Neural crest cell (in vitro differentiated cells): ENCODE data around the gene PRKCB. TPM values are rescaled to one million over a fixed set of nuclear protein-coding genes. Genes with fewer than 3 reads are reported as not detected.

ENCODE experiments used
- DNase-seq: peaks from one replicate; pipeline ENCODE4 v3.0.0; 2021; ENCODE audit warnings: low read depth, mixed read lengths, low spot score
- H3K27ac Mint-ChIP-seq: one replicate; pipeline ENCODE4 v1.8.0; 2021; ENCODE audit warnings: mild to moderate bottlenecking, mixed read lengths; ENCODE audit not compliant: unreplicated experiment
- H3K27me3 Mint-ChIP-seq: 2 replicates; pipeline ENCODE4 v1.8.0; 2021; ENCODE audit warnings: low read depth, mild to moderate bottlenecking, mixed read lengths
- H3K36me3 Mint-ChIP-seq: 2 replicates; pipeline ENCODE4 v1.8.0; 2021; ENCODE audit warnings: low read depth, mild to moderate bottlenecking, mixed read lengths
- H3K4me1 Mint-ChIP-seq: 2 replicates; pipeline ENCODE4 v1.8.0; 2021; ENCODE audit warnings: mixed read lengths
- H3K4me3 Mint-ChIP-seq: one replicate; pipeline ENCODE4 v1.8.0; 2021; ENCODE audit warnings: mild to moderate bottlenecking, mixed read lengths
- H3K9me3 Mint-ChIP-seq: 2 replicates; pipeline ENCODE4 v1.8.0; 2021; ENCODE audit warnings: mixed read lengths
- total RNA-seq: library from RNA; stranded (reverse); gene quantifications from 2 replicates; pipeline ENCODE4 v1.2.1, GENCODE V29; 2021
- TF ChIP-seq, protein P1 (sequence below): fragments of 200-600 bp; sonication (generic); conservative IDR thresholded peaks from 2 replicates; pipeline ENCODE4 v1.5.0; 2021; ENCODE audit warnings: antibody characterized with exemption, mild to moderate bottlenecking

Gene PRKCB
- total RNA-seq, 1 donor from 2014 or later = 0.77 TPM

DNA sequence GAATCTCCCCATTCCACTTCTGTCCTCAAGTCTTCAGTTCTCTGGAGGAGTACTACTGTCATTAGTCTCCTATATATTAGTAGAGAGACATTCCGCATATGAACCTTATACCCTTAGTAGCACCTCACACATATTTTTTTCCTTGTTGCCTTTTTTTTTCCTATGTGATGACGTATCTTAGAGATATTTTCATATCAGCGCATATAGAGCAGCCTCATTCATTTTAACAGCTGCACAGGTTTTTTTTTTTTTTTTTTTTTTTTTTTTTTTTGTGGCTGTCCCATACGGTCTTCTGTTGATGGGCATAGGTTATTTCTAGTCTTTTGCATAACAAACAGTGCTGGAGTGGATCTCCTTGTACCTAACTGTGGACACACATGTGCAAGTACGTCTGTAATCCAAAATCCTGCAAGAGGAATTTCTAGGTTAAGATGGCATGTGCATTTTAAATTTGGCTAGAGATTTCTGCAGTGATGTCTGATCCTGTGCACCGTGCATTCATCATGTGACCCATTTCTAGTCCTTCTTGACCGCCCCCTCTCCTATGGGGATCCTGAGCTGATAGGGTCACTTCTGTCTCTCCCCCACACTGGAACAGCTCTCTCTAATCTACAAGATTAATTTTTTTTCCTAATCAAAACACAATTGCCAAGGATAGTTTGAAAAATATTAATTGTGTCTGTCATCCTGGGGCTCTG, 64.8 kb downstream of the PRKCB start:
- peaks cover 7% of the 10 kb centered on the region for H3K27me3 Mint-ChIP-seq
- H3K4me3 Mint-ChIP-seq = no peak overlapping the region
- TF ChIP-seq, protein P1, sequence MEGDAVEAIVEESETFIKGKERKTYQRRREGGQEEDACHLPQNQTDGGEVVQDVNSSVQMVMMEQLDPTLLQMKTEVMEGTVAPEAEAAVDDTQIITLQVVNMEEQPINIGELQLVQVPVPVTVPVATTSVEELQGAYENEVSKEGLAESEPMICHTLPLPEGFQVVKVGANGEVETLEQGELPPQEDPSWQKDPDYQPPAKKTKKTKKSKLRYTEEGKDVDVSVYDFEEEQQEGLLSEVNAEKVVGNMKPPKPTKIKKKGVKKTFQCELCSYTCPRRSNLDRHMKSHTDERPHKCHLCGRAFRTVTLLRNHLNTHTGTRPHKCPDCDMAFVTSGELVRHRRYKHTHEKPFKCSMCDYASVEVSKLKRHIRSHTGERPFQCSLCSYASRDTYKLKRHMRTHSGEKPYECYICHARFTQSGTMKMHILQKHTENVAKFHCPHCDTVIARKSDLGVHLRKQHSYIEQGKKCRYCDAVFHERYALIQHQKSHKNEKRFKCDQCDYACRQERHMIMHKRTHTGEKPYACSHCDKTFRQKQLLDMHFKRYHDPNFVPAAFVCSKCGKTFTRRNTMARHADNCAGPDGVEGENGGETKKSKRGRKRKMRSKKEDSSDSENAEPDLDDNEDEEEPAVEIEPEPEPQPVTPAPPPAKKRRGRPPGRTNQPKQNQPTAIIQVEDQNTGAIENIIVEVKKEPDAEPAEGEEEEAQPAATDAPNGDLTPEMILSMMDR = no peak
- peaks cover 5% of the 10 kb centered on the region for H3K4me1 Mint-ChIP-seq
- no peaks in the 10 kb centered on the region for H3K9me3 Mint-ChIP-seq
- no peak for DNase-seq
- no peaks in the 10 kb centered on the region for H3K36me3 Mint-ChIP-seq
- no peak overlapping the region for H3K27ac Mint-ChIP-seq

DNA sequence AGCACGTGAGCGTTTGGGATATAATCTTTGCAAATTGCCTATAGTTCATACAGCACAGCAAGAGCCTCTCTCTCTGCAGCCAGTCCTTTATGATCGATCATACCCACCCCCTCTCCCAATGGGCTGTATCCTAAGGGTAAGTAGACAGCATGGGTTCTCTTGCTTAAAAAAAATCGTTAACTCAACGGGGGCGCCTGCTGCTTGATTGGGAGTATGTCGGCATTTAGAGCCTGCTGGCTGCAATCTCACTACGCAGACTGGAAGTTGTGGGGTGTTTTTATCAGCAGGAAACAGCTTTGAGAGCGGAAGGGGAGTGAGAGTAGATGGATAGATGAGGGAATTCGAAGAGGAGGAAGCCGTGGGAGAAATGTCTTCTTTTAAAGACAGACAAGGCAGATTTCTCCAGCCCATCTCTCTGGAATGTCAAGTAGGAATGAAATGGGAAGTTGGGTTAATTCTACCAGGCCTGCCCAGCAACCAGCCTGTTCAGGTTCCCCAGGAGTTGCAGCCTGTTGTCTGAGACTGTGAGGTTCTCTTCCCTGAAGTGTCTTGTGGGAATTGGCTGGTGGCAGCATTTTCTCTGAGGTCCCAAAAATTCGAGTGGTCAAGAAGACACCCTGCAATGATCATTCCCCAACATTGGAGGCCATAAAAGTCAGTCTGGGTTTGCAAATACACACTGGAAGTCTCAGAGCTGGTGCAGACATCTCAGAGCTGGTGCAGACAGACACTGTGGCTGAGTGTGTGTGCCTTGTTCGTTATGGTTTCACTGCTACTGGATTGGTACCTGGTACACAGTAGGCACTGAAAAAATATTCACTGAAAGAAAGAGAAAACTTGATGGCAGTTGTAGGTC, 65.6 kb downstream of the PRKCB start:
- Mint-ChIP-seq H3K9me3 (no peaks in the 10 kb centered on the region), H3K27me3 (peaks cover 7% of the 10 kb centered on the region), H3K4me3 (no peak overlapping the region), H3K27ac (no peak overlapping the region), H3K4me1 (peaks cover 5% of the 10 kb centered on the region), H3K36me3 (no peaks in the 10 kb centered on the region)
- DNase-seq = no peak
- TF ChIP-seq, protein P1 = no peak

DNA sequence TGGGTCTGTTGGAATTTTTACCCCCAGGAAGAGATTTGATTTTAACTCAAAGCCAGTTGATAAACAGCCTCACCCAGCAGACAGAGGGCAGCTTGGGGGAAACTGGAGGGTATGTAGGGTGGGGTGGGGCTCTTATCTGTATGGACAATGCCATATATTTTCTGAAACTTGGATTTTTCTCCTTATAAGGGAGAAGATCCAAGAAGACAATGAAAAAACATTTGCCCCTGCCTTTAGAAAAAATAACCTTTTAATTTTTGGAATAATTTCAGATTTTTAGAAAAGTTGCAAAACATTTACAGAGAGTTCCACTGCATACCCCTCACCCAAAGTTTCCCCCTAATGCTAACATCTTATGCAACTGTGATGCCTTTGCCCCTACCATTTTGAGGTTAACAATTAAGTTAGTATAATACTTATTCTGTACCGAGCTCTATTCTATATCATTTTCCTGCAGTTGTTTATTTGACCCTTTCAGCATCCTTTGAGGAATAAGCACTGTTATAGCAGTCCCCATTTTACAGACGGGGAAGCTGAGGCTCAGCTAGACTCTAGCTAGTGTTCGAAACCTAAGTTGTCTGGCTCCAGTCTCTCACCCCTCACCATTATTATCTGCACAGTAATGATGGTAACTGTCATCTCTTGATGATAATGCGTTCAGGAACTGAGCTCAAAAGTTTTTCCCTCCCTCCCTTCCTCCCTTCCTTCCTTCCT, 66.4 kb downstream of the PRKCB start:
- Mint-ChIP-seq H3K27ac (no peak overlapping the region), H3K36me3 (no peaks in the 10 kb centered on the region), H3K4me3 (no peak overlapping the region), H3K27me3 (peaks cover 7% of the 10 kb centered on the region), H3K9me3 (no peaks in the 10 kb centered on the region), H3K4me1 (peaks cover 5% of the 10 kb centered on the region)
- no peak for DNase-seq
- TF ChIP-seq, protein P1 = no peak

DNA sequence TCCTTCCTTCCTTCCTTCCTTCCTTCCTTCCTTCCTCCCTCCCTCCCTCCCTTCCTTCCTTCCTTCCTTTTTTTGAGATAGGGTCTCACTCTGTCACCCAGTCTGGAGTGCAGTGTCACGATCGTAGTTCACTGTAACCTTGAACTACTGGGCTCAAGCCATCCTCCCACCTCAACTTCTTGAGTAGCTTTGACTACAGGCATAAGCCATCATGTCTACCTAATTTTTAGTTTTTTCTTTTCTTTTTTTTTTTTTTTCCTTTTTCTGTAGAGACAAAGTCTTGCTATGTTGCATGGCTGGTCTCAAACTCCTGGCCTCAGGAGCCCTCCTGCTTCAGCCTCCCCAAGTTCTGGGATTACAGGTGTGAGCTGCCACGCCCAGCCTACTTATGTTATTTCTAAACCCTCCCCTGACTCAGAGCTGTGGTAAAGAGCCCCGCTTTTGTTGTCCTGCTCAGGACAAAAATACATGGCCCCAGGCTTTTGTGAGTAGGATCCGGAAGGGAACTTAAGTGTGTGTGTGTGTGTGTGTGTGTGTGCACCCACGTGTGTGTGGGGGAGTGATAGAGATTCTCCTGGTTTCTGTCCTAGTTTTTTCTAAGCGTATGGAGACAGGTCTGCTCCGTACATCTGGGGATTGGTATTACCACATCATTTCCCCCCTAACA, 67.1 kb downstream of the PRKCB start:
- no peak overlapping the region for H3K4me3 Mint-ChIP-seq
- H3K9me3 Mint-ChIP-seq = no peaks in the 10 kb centered on the region
- no peak for DNase-seq
- H3K27ac Mint-ChIP-seq = no peak overlapping the region
- H3K36me3 Mint-ChIP-seq = no peaks in the 10 kb centered on the region
- TF ChIP-seq, protein P1 = no peak
- peaks cover 5% of the 10 kb centered on the region for H3K4me1 Mint-ChIP-seq
- peaks cover 7% of the 10 kb centered on the region for H3K27me3 Mint-ChIP-seq

GRCh38 chr16:23905027-23905426, 69.2 kb downstream of the PRKCB start:
- Mint-ChIP-seq H3K4me3 (no peak overlapping the region), H3K4me1 (peaks cover 5% of the 10 kb centered on the region), H3K36me3 (no peaks in the 10 kb centered on the region), H3K27ac (no peak overlapping the region), H3K27me3 (peaks cover 7% of the 10 kb centered on the region), H3K9me3 (no peaks in the 10 kb centered on the region)
- no peak for DNase-seq
- TF ChIP-seq, protein P1 = no peak
